Caki2 (cell line): ENCODE results near the gene CDKAL1. TPM values are rescaled to one million over a fixed set of nuclear protein-coding genes. Genes with fewer than 3 reads are reported as not detected.

Experiments used
- DNase-seq: peaks from one replicate; pipeline ENCODE4 v3.0.0-alpha.2; 2015; ENCODE audit warnings: low read depth
- in situ Hi-C: cut with HindIII; loops from 2 replicates; pipeline ENCODE4 v1.10.0; 2016; ENCODE audit warnings: low sequenced_read_pairs, low pct_unique_long_range_greater_than_20kb, mixed read lengths
- total RNA-seq: library from RNA; depleted of rRNA; stranded (reverse); fragments of >200 nt; shearing (Covaris generic); gene quantifications from 2 replicates; pipeline ENCODE4 v1.2.3, GENCODE V29; 2014; ENCODE audit warnings: low replicate concordance

Gene CDKAL1
- total RNA-seq, 1 experiment from 2014 or later: 40.9 TPM

DNA sequence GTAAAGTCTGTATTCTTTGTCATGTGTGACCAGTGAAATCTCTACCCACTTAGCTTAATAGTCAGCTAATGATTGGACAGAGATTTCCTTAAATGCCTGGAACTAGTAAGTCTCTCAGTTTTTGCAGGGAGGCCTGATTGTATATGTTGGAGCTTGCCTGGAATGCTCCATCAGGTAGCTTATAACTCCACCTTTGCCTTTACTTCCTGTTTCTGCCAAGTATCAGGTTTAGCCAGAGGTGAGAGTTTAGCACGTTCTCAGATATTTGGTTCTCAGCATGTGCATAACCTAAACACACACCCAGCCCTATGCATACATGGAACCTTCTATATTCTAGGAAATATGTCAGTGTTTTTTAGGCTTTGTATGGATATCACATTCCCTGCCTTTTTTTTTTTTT, 435.3 kb downstream of the CDKAL1 start:
- in situ Hi-C loops: no loop called here
- DNase-seq: no peak

DNA sequence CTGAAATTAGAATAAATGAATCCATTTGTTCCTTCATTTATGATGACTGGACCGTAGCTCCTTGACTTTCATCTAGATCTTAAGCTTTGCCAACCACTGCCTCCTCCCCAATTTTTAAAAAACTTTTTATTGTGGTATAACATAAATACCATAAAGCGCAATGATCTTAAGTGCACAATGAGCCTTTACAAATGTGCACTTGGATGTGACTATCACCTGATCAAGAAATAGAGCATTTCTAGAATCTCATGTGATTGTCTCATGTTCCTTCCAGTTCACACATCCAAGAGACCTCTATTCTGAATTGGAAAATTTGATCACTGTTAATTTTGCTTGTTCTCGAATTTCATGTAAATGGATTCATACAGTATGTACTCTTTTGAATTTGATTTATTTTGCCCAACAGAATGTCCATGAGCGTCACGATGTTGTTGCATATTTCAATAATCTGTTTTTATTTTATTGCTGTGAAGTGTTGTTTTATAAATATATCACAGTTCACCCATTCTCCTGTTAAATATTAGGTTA, 442.2 kb downstream of the CDKAL1 start:
- DNase-seq: no peak
- in situ Hi-C loops: no loop called here

DNA sequence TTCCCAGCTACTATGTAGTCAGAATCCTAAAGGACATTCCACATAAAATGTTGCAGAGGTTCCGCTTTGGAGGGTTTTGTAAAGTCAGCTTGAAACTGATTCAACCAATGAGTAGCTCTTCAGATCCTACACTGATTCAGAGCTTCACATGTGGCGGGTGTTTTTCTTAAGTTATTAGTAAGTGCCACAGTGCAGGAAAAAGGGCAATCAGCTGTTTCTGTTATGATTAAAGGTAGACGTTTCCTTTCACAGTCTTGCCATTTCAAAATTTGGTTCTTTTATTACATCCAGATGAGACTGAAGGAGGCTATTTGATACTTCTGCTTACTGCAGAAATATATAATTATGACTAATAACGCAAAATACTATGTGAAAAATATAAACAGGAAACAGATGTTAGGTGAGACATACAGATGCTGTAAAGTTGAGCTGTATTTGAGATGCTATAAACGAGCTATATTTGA, 443.9 kb downstream of the CDKAL1 start:
- no peak for DNase-seq

DNA sequence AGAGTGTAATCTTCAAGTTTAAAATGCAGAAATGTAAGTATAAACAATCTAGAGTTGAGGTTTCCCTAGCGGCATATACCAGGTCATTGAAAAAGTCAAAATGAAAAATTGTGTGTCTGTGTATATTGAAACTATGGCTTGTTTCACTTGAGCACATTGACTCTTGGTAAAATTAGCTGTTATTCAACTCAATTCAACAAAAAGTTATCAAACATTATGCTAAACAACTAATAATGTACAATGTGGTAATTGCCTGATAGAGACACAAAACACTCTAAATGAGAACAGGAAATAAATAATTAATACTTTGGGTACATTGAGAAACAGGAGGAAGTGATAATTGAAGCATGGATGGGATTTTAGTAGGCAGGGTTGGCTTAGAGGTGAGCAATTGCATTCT, 444.8 kb downstream of the CDKAL1 start:
- no peak for DNase-seq
- in situ Hi-C loops: no loop called here

More for the DNA sequence above, 443.9 kb downstream of the CDKAL1 start:
- in situ Hi-C loops: no loop called here

DNA sequence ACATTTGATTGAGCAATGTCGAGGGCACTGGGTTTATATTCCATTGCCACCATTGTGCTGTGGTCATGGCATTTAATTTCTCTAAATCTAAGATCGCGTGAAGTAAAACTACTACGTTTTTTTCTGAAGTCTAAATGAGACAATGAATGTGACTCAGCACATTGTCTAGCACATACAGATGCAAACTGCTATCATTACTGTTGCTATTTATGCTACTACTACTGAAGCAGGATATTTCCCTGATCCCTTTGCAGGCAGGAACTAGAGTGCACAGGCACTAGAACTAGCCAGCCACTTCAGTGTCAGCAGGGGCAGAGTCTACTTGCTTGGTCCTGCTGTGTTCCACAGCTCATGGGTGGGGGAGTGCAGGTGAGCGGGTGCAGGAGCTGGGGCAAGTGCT, 449.7 kb downstream of the CDKAL1 start:
- no peak for DNase-seq
- in situ Hi-C loops: no loop called here

DNA sequence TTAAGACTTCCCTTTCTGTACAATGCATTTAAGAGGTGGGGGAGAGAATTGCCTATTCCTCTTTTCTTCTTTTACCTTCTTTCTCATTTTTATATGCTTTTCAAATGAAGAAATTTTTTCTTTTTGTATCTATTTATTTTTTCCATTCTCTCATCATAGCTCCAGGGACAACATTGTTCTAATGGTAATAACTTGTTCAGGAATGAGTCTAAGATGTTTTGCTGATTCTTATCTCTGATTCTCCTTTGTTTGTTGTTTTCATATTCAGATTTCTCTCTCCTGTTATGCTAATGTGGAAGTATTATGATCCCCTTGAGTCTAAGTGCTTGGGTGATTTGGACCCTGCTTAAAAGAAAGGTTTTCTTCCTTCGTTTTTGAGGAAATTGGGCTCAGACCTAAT, 451.6 kb downstream of the CDKAL1 start:
- DNase-seq: no peak
- in situ Hi-C loops: no loop called here

DNA sequence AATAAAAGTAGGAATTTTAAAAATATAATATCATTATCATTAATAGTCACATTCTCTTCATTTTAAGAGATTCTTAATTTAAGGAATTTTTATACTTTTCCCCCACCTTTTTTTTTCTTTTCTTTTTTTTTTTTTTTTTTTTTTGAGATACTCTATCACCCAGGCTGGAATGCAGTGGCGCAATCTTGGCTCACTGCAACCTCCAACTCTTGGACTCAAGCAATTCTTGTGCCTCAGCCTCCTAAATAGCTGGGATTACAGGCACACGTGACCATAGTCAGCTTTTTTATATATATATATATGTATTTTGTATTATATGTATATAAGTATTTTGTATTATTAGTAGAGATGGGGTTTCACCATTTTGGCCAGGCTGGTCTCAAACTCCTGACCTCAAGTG, 457.7 kb downstream of the CDKAL1 start:
- in situ Hi-C loops: no loop called here

DNA sequence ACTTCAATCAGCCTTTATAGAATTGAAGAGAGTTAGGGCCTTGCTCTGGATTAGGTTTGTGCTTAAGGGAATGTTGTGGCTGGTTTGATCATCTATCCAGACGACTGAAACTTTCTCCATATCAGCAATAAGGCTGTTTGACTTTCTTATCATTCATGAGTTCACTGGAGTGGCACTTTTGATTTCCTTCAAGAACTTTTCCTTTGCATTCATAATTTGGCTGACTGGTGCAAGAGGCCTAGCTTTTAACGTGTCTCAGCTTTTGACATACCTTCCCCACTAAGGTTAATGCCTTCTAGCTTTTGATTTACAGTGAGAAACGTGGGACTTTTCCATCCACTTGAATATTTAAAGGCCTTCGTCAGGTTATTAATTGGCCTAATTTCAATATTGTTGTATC, 461.8 kb downstream of the CDKAL1 start:
- in situ Hi-C loops: no loop called here
- no peak for DNase-seq

More for the DNA sequence above, 457.7 kb downstream of the CDKAL1 start:
- DNase-seq: no peak

DNA sequence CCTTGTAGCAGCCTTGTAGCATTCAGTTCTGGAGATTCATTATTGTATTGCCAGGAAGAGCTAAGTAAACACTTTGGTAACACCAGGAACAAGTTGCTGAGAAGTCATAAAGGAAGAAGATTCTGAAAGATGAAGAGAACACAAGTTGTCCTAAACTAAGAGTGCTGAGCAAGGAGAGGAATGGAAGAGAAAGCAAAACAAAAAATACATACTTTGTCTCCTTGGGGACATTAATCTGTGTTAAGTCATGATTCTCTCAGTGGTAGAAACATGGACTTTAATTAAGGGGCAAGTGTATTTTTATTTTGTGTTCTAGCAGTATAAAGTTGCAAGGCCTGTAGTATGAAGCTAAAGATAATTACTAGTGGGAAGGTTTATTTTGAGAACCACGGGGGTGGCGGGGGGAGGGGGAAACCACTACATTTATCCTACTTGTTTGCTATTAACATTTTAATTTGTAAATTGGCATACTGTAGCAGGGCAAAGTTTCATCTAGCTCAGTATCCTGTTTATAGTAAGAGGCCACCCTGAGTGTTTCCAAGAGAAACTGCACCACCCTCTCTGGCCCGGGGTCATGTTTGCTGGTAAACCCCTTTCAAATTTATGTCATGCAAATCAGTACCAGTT, 463.0 kb downstream of the CDKAL1 start:
- in situ Hi-C loops: no loop called here
- DNase-seq: no peak

DNA sequence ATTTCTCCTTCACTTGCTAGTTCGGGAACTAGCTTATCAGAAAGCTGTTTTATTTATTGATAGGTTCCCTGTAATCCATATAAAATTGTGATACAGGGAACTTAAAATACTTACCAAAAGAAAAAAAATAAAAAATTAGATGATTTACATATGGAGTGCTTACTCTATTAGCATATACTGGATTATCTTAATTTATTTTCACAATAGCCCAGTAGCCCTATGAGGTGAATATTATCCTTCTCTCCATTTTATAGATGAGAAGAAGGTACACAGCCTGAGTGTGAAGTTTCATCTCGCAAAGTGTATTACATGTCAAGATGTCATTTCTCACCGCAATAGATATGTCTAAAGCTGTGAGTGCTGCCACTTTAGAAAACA, 463.5 kb downstream of the CDKAL1 start:
- DNase-seq: no peak
- in situ Hi-C loops: no loop called here

DNA sequence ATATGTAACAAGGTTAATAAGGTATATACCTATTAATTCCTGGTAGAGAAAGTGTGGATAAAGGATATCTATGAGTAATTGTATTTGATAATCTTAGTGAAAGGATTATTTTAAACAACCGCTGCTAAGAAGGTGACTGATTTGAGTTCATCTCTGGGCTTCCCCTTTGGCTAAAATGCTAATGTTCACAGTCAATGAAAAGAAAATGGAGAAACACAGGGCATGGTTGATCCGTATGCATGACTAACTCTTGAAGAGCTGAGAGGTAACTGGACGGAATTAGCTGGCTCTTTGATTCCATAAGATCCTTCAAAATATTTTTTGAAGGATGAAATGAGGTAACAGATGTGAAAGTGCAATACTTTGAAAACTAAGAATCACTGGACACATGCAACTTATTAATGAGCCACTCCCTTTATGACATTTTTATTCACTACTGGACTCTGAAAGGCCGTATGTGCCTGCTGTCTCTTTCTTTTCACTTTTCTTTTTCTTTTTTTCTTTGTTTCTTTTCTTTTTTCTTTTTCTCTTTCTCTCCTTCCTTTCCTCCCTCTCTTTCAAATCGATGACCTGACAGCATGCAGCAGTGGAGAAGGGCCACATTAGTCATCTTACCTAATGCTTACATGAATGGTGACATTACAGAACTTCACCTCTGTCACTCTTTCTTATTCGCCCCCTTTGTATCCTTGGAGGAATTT, 464.6 kb downstream of the CDKAL1 start:
- DNase-seq: no peak
- in situ Hi-C loops: no loop called here

DNA sequence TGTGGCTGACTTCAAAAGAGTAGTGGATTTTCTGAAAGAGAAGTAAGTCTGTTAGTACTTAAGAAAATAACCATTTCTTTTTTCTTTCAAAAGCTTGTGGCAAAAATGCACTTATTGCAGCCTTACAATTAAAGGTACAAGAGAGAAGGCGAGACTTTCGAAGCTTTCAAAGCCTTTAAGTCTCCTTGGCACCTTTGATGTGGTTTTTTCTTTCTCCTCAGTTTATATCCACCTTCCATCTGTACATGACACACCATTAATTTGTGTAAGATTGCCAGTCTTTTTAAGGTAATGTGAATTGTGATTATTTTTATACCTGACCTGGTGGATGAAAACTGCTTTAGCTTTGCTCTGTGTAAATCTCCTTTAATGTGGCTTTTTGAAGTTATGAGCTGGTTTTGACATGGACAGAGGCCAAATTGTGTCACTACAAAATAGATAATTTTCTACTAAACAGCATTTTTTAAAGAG, 466.1 kb downstream of the CDKAL1 start:
- no peak for DNase-seq
- in situ Hi-C loops: no loop called here

DNA sequence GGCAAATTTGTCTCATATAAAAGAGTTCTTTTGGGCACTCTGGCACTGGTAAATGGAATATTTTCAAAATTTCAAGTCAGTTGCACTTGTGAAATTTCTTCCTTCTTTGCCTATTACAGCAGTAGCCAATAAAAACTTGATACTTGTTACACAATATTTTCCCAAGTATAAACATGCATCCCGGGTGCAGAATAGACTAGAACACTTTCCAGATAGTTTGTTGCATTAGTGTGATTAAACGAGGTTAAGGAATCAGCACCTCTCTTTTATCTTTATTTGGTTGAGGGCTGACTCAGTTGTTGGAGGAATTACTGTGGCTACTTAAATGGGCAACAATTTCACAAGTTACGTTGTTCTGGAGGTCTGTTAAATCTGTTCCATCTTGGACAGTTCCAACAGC, 467.5 kb downstream of the CDKAL1 start:
- in situ Hi-C loops: no loop called here
- no peak for DNase-seq

DNA sequence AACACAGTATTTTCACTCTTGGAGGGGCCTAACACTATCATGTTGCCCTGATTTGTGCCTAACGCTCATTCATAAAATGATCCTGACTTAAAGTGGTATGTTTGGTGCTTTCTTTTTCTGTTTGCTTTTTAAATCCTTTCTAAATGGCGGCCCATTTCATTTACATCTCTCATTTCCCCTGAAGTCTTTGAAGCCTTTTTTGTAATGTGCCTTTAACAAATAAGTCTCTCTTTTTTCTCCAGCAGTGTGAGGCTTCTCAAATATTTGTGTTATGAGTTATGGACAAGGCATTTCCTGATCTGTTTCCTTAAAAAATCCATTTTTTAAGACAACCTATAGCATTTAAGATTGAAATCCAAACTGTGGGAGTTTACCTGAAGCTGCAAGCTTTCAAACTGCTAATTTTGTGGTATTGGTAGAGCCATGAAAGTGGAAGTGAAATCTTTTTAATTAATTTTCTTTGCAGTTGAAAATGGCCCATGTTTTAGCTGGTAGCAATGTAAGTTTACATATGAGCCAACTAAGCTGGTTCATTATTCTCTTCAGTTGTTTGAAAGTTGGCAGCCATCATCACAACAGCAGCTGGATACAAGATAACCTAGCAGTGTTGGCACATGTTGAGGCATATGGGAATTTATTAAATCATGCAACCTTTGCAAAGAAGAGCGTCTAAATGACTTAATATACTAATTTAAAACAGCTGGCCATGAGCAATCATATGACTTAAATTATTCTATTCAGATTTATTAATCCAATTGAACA, 469.7 kb downstream of the CDKAL1 start:
- DNase-seq: no peak
- in situ Hi-C loops: no loop called here

DNA sequence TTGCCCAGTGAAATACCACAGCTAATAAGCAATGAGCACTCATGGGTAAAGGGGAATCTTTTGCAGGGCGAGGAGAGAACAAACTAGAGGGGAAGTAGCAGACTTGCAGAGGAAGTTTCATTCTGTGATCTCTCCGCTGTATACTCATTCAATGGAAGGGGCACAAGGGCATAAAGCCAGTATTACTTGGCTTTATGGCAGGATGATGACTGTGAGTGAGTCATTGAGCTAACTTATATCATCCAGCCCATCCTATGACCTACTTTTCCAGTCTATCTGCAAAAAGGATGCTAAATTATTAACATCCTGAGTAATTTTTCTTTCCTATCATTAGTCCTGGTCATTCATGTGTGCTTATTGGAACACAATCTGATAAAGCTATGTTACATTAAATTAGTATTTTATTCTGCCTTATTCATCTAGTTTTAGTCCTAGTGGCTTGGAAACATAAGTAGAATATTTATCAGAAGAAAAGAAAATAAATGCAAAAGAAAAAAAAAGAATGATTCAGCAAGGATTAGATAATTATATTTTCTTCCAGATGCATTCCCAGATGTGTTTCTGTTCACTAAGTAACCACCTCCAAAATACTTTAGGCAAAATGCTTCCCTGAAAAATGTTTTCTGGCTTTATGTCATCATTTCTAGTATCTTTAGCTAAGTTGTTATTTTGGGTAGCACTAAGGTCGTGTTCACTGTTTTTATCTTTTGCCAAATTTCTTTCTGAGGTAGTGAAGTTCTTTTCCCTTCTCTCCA, 471.7 kb downstream of the CDKAL1 start:
- peak; percentile 94 for DNase-seq
- in situ Hi-C loops: no loop called here

DNA sequence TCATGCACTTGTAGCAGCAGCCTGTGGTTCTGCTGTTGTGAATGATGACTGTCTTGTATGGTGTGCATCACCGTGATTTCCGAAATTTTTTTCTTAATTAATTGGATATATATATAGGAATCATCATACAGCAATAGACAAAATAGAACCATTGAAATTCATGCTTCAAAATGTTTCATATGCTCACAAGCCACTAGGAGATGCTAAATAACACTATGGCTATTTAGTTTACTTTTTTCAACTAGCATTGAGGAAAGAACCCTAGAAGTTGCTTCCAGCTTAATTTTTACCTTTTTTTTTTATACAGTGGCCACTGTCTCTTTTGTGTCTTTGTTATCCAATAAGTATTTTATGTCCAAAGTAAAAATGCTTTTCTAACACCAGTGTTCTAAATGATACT, 485.4 kb downstream of the CDKAL1 start:
- no peak for DNase-seq
- in situ Hi-C loops: no loop called here

DNA sequence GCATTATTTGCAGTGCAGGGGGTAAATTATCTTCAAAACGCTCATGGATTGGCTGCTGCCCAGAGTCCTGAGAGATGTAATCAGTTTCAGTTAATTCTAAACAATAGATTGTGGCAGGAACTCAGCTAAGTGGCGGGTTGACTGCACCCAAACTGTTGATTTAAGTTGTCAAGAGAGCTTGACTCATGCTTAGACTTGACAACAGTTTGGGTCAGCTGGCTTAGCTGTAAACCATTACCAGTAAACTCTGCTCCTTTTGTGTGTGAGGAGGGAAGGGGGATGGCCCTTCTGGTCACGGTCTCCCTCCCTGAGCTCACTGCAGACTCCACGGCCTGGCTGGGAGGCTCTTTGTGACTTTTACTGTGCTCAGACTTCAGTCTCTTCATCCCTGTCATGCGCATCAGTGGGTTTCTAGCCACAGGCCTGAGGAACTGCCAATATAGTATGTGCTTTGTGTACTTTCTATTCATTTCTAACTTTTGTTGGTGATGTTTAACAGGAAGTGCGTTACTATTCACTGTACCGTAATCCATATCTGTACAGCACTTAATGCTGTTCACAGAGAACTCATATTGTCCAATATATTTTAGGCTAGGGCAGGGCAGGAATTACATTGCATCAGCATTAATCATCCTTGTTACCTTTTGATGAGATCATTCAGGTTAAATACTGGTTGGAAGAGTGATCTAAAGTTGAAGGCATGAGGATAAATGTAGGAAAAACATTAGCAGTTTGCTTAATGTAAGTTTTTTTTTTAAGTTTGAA, 488.3 kb downstream of the CDKAL1 start:
- in situ Hi-C loops: no loop called here

DNA sequence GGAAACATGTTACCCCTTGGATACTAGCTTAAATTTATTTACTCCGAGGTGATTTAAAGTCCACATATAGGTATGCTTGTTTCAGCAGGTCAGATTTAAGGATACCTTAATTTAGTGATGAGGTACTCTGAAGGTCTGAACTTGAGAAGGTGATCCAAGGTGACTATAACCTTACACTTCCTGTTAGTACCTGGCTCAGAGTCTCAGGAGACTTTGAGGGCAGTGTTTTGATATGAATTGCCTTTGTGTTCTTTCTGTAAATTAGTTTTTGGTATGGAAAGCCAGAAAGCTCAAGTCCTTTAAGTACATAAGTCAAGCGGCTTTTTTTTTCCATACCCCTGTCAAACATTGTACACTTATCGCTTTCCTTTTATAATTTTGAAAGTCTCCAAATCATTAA, 489.0 kb downstream of the CDKAL1 start:
- no peak for DNase-seq
- in situ Hi-C loops: no loop called here

More for the DNA sequence above, 488.3 kb downstream of the CDKAL1 start:
- DNase-seq: peak; percentile 100
